ENCODE results near the gene S100A16. TPM values are rescaled to one million over a fixed set of nuclear protein-coding genes. Genes with fewer than 3 reads are reported as not detected.

The S100A16 gene
- total RNA-seq, 1 donor from 2014 or later = 886 TPM

DNA sequence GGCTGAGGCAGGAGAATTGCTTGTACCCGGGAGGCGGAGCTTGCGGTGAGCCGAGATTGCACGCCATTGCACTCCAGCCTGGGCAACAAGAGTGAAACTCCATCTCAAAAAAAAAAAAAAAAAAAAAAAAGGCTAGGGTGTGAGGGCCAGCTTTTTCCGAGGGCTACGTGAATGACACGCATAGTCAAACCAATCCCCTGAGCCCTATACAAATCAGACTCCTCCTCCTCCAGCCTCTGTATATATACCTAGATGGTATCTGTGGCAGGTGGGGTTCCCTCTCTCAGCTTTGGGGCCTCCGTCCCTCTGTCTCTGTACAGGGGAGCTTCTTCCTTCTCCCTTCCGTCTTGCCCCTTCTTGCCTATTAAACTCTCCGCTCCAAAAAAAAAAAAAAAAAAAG lies 6.7 kb downstream of the S100A16 start:
- H3K27me3 ChIP-seq (ENCODE audit: control insufficient read depth, insufficient read depth, low read length) = no peaks in the 10 kb centered on the region
- no peak overlapping the region for H3K4me3 ChIP-seq (ENCODE audit: low read depth, low read length)
- peaks cover 29% of the 10 kb centered on the region for H3K36me3 ChIP-seq (ENCODE audit: control insufficient read depth, insufficient read depth, low read length)
- TF ChIP-seq, protein P1, sequence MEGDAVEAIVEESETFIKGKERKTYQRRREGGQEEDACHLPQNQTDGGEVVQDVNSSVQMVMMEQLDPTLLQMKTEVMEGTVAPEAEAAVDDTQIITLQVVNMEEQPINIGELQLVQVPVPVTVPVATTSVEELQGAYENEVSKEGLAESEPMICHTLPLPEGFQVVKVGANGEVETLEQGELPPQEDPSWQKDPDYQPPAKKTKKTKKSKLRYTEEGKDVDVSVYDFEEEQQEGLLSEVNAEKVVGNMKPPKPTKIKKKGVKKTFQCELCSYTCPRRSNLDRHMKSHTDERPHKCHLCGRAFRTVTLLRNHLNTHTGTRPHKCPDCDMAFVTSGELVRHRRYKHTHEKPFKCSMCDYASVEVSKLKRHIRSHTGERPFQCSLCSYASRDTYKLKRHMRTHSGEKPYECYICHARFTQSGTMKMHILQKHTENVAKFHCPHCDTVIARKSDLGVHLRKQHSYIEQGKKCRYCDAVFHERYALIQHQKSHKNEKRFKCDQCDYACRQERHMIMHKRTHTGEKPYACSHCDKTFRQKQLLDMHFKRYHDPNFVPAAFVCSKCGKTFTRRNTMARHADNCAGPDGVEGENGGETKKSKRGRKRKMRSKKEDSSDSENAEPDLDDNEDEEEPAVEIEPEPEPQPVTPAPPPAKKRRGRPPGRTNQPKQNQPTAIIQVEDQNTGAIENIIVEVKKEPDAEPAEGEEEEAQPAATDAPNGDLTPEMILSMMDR (IDR thresholded peaks at IDR 0.05; ENCODE audit: insufficient read depth, low read length, severe bottlenecking) = no peak
- DNase-seq (ENCODE audit: low read depth) = no peak
- no peak for FAIRE-seq

DNA sequence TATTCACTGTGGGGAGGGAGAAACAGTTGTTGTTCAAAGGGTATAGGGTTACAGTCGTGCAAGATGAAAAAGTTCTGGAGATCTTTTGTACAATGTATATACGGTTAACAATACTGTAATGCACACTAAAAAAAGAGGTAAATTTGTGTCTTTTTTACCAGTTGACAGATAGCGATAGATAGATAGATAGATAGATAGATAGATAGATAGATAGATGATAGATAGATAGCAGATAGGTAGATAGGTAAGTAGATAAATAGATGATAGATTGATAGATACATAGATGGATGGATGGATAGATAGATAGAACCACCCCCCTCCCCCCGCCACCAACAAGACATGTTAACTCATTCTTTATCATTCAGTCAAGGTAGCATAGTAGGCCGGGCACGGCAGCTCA lies 10.2 kb downstream of the S100A16 start:
- DNase-seq (ENCODE audit: low read depth) (no peak), FAIRE-seq (no peak)
- no peaks in the 10 kb centered on the region for H3K27me3 ChIP-seq (ENCODE audit: control insufficient read depth, insufficient read depth, low read length)
- no peak overlapping the region for H3K4me3 ChIP-seq (ENCODE audit: low read depth, low read length)
- H3K36me3 ChIP-seq (ENCODE audit: control insufficient read depth, insufficient read depth, low read length) = peaks cover 17% of the 10 kb centered on the region
- TF ChIP-seq, protein P1 (IDR thresholded peaks at IDR 0.05; ENCODE audit: insufficient read depth, low read length, severe bottlenecking) = no peak

DNA sequence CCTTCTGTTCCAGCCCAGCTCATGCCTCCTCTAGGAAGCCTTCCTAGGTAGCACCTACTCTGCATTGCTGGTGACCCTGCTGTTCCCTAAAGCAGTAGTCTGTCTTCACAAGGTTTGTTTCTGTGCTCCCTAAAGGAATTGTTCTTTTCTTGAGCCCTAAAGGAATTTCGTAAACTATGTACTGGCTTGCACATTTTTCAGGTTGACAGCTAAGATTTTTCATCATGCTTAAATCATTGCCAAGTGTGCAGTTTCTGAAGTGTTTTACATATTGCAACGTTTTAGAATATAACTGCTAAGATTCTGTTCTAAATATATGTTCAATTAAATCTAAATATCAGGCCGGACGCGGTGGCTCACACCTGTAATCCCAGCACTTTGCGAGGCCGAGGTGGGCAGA lies 13.1 kb downstream of the S100A16 start:
- Histone ChIP-seq H3K4me3 (ENCODE audit: low read depth, low read length) (no peak overlapping the region), H3K36me3 (ENCODE audit: control insufficient read depth, insufficient read depth, low read length) (no peaks in the 10 kb centered on the region), H3K27me3 (ENCODE audit: control insufficient read depth, insufficient read depth, low read length) (no peaks in the 10 kb centered on the region)
- TF ChIP-seq, protein P1 (IDR thresholded peaks at IDR 0.05; ENCODE audit: insufficient read depth, low read length, severe bottlenecking) = no peak
- DNase-seq (ENCODE audit: low read depth) (no peak), FAIRE-seq (no peak)

DNA sequence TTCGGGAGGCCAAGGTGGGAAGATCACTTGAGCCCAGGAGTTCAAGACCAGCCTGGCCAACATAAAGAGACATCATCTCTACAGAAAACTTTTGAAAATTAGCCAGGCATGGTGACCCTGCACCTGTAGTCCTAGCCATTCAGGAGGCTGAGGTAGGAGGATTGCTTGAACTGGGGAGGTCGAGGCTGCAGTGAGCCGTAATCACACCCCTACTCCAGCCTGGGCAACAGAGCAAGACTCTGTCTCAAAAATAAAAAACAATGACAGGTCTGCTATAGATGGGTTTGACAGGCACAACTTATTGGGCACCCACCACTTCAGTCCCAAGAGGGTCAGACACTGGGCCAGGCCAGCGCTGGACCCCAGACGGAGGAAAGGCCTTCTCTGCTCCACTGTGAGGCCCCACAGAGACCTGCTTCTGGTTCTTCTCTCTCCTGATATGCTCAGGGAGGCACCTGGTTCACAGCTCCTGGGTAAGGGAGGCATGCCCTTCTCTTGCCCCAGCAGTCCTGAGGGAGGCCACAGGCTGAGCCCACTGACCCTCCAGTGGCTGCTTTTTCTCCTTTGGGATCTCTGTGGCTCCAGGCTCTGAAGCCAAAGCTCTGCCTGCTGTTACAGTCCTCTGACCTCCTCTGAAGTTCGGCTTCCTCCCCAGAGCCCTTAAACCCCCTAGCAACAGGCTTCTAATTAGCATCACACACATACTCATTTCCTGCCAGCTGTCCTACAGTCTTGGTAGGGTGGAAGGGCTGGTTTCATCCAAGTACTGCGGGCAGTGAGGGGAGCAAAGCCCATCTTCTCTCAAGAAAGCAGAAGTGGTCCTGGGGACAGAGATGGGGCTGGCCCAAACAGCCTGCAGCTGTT lies 14.4 kb downstream of the S100A16 start:
- DNase-seq (ENCODE audit: low read depth) = peak; percentile 32
- Histone ChIP-seq H3K36me3 (ENCODE audit: control insufficient read depth, insufficient read depth, low read length) (no peaks in the 10 kb centered on the region), H3K4me3 (ENCODE audit: low read depth, low read length) (no peak overlapping the region), H3K27me3 (ENCODE audit: control insufficient read depth, insufficient read depth, low read length) (no peaks in the 10 kb centered on the region)
- FAIRE-seq = no peak
- TF ChIP-seq, protein P1 (IDR thresholded peaks at IDR 0.05; ENCODE audit: insufficient read depth, low read length, severe bottlenecking) = no peak

DNA sequence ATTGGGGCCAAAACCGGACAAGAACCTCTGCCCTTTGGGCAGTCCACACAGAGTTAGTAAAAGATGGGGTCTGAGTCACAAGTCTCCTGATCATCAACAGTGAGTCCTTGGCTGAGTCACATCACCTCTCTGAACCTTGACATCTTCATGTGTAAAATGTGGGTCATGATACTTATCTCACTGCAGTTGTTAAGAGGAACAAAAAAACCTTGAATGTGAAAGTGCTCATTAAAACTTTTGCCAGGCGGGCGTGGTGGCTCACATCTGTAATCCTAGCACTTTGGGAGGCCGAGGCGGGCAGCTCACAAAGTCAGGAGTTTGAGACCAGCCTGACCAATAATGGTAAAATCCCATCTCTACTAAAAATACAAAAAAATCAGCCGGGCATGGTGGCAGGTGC lies 15.7 kb downstream of the S100A16 start:
- Histone ChIP-seq H3K4me3 (ENCODE audit: low read depth, low read length) (no peak overlapping the region), H3K27me3 (ENCODE audit: control insufficient read depth, insufficient read depth, low read length) (no peaks in the 10 kb centered on the region), H3K36me3 (ENCODE audit: control insufficient read depth, insufficient read depth, low read length) (no peaks in the 10 kb centered on the region)
- TF ChIP-seq, protein P1 (IDR thresholded peaks at IDR 0.05; ENCODE audit: insufficient read depth, low read length, severe bottlenecking) = no peak
- DNase-seq (ENCODE audit: low read depth) = peak; percentile 84
- no peak for FAIRE-seq

Measured in bronchial epithelial cell (primary cell).